ENCODE measurements around the gene SIX5. TPM values are rescaled to one million over a fixed set of nuclear protein-coding genes. Genes with fewer than 3 reads are reported as not detected.

Gene SIX5
- total RNA-seq, 1 donor from 2014 or later, result 20.6 TPM

DNA sequence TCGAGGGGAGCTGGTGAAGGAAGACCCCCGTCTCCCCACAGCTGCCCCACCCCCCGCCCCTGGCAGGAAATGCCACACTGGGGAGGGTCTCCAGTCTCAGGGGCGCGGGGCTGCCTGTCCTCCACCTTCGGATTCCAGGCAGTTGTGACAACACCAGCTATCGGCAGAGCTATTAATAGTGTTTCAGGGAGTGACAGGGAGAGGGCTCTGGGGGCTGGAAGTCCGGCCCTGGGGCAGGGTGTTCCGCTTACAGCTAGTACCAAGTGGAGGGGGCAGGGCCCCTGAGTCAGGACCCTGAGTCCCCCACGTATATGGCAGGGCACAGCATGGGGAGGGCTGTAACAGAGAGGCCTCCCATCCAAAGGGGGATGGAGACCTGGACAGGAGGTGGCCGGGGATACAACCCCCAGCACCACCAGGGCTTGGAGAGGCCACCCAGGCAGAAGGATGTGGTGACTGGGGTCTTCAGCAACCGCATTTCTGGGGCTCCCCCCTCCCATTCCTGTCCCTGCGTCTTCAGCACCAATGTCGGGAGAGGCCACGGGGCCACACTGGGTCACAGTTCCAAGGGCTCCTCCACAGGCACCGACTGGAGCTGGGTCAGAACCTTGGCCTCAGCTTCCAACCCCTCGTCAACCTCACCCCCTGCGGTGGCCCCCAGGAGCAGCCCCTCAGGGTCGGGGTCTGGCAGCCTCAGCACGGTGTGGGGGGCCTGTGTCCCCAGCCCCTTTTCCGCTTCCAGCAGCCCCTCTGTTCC is 3.9 kb downstream of the SIX5 start:
- Histone ChIP-seq H3K36me3 (peaks cover 0 to 7% of the 10 kb centered on the region in 2 donors), H3K4me1 (peaks cover 46% of the 10 kb centered on the region), H3K27me3 (no peaks in the 10 kb centered on the region), H3K4me3 (peak overlapping the region in 1 of 2 donors; percentile 4), H3K27ac (peak overlapping the region; percentile 98), H3K9me3 (no peaks in the 10 kb centered on the region)
- TF ChIP-seq POLR2A (IDR thresholded peaks at IDR 0.05), result no peak
- TF ChIP-seq, protein P1, sequence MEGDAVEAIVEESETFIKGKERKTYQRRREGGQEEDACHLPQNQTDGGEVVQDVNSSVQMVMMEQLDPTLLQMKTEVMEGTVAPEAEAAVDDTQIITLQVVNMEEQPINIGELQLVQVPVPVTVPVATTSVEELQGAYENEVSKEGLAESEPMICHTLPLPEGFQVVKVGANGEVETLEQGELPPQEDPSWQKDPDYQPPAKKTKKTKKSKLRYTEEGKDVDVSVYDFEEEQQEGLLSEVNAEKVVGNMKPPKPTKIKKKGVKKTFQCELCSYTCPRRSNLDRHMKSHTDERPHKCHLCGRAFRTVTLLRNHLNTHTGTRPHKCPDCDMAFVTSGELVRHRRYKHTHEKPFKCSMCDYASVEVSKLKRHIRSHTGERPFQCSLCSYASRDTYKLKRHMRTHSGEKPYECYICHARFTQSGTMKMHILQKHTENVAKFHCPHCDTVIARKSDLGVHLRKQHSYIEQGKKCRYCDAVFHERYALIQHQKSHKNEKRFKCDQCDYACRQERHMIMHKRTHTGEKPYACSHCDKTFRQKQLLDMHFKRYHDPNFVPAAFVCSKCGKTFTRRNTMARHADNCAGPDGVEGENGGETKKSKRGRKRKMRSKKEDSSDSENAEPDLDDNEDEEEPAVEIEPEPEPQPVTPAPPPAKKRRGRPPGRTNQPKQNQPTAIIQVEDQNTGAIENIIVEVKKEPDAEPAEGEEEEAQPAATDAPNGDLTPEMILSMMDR (IDR thresholded peaks at IDR 0.05), result no peak
- no peak for TF ChIP-seq POLR2AphosphoS5 (IDR thresholded peaks at IDR 0.05; ENCODE audit: insufficient read depth in 1 of 2, low read depth in 1 of 2)
- DNase-seq (ENCODE audit: extremely low spot score in 2 of 2), result no peak
- intact Hi-C loops (cut with DNase I), result no loop called here

DNA sequence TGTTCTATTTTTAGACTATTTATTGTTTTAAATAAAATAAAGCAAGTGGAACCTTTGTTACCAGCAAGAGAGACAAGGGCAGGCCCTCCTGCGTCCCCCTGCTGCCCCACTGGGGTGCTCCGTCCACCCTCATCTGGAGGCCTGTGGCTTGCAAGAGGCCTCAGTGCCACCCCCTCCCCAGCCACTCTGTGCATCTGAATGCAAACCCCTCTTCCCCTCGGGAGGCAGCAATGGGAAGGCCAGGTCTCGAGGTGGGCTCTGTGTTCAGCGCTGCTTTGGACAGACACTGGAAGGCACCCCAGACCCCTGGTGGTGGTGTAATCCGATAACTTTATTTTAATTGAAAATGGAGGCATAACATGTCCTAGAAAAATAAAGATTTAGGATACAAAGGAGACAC is 4.6 kb downstream of the SIX5 start:
- intact Hi-C loops (cut with DNase I), result no loop called here
- H3K27me3 ChIP-seq, result no peaks in the 10 kb centered on the region
- no peak overlapping the region for H3K4me3 ChIP-seq
- TF ChIP-seq, protein P1 (IDR thresholded peaks at IDR 0.05), result no peak
- no peak for TF ChIP-seq POLR2AphosphoS5 (IDR thresholded peaks at IDR 0.05; ENCODE audit: insufficient read depth in 1 of 2, low read depth in 1 of 2)
- TF ChIP-seq POLR2A (IDR thresholded peaks at IDR 0.05), result no peak
- peaks cover 46% of the 10 kb centered on the region for H3K4me1 ChIP-seq
- peak overlapping the region; percentile 98 for H3K27ac ChIP-seq
- DNase-seq (ENCODE audit: extremely low spot score in 2 of 2), result no peak
- H3K36me3 ChIP-seq, result peaks cover 0 to 7% of the 10 kb centered on the region in 2 donors
- no peaks in the 10 kb centered on the region for H3K9me3 ChIP-seq

DNA sequence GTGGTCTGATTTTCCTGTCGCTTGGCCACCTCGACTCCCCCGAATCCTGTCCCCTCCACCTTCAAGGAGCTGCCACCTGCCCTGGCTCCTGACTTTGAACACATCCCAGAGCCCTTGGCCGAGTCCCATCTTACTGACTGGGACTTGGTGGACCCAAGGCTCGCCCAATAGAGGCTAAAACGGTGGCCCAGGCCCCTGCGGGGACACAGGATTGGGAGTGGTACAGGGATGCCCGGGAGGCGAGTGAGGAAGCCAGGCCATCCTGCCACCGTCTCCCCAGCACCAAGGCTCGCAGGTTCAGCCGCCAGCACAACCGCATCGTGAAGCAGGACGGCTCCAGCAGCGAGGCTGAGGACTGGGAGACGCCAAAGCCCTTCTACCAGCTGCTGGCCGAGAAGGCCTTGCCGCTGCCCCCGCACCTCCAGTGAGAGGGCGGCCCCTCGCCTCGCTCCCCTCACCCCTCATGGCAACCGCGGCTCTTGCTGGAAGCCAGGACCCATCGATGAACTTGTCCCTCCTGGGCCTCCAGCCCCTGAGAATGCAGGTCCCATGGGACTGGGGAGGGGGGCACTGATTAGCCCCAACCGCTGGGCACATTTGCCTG is 5.3 kb downstream of the SIX5 start:
- no peak for DNase-seq (ENCODE audit: extremely low spot score in 2 of 2)
- Histone ChIP-seq H3K9me3 (no peaks in the 10 kb centered on the region), H3K27ac (peak overlapping the region; percentile 98), H3K36me3 (peaks cover 0 to 7% of the 10 kb centered on the region in 2 donors), H3K4me1 (peaks cover 46% of the 10 kb centered on the region), H3K27me3 (no peaks in the 10 kb centered on the region), H3K4me3 (peak overlapping the region in 1 of 2 donors; percentile 7)
- intact Hi-C loops (cut with DNase I), result no loop called here
- TF ChIP-seq POLR2A (IDR thresholded peaks at IDR 0.05), result no peak
- TF ChIP-seq, protein P1 (IDR thresholded peaks at IDR 0.05), result no peak
- TF ChIP-seq POLR2AphosphoS5 (IDR thresholded peaks at IDR 0.05; ENCODE audit: insufficient read depth in 1 of 2, low read depth in 1 of 2), result no peak

- TF ChIP-seq, protein P1 (IDR thresholded peaks at IDR 0.05), result no peak
- TF ChIP-seq POLR2A (IDR thresholded peaks at IDR 0.05), result no peak
- TF ChIP-seq POLR2AphosphoS5 (IDR thresholded peaks at IDR 0.05; ENCODE audit: insufficient read depth in 1 of 2, low read depth in 1 of 2), result no peak
- H3K4me1 ChIP-seq, result peaks cover 46% of the 10 kb centered on the region
- DNase-seq (ENCODE audit: extremely low spot score in 2 of 2), result no peak
- no peaks in the 10 kb centered on the region for H3K9me3 ChIP-seq
- no peak overlapping the region for H3K4me3 ChIP-seq
- peaks cover 0 to 7% of the 10 kb centered on the region in 2 donors for H3K36me3 ChIP-seq
- intact Hi-C loops (cut with DNase I), result no loop called here
- no peaks in the 10 kb centered on the region for H3K27me3 ChIP-seq
- H3K27ac ChIP-seq, result no peak overlapping the region
Measured at GRCh38 chr19:45762870-45763631, 6.0 kb downstream of the SIX5 start.
